Measurements from ENCODE around the gene ABCG2. TPM values are rescaled to one million over a fixed set of nuclear protein-coding genes. Genes with fewer than 3 reads are reported as not detected.

ABCG2 gene
- 37.0 TPM for total RNA-seq (ENCODE audit: unreplicated experiment)
- long read RNA-seq, full-length matches to known transcripts: 16 of 44 reads
- long read RNA-seq, partial matches to known transcripts: 2 of 44 reads
- long read RNA-seq, other reads (novel, unspliced or antisense): 26 of 44 reads

GRCh38 chr4:88158489-88159228 is at the start of gene ABCG2:
Gene ABCG2, minus strand, starts transcription at chr4:88158639. Its CDS starts 18,644 bp downstream, at chr4:88139995.
- peak; percentile 31 for DNase-seq (ENCODE audit: low spot score)
- Mint-ChIP-seq H3K4me1 (ENCODE audit: unreplicated experiment) (peaks cover 17% of the 10 kb centered on the region), H3K27me3 (ENCODE audit: unreplicated experiment) (peaks cover 4% of the 10 kb centered on the region), H3K27ac (ENCODE audit: unreplicated experiment) (peak within 1 kb of the TSS; percentile 6), H3K36me3 (ENCODE audit: low read depth, unreplicated experiment) (no peaks in the 10 kb centered on the region), H3K9me3 (ENCODE audit: unreplicated experiment) (no peaks in the 10 kb centered on the region), H3K4me3 (ENCODE audit: unreplicated experiment) (peak within 1 kb of the TSS; percentile 91)
- TF ChIP-seq, protein P1, sequence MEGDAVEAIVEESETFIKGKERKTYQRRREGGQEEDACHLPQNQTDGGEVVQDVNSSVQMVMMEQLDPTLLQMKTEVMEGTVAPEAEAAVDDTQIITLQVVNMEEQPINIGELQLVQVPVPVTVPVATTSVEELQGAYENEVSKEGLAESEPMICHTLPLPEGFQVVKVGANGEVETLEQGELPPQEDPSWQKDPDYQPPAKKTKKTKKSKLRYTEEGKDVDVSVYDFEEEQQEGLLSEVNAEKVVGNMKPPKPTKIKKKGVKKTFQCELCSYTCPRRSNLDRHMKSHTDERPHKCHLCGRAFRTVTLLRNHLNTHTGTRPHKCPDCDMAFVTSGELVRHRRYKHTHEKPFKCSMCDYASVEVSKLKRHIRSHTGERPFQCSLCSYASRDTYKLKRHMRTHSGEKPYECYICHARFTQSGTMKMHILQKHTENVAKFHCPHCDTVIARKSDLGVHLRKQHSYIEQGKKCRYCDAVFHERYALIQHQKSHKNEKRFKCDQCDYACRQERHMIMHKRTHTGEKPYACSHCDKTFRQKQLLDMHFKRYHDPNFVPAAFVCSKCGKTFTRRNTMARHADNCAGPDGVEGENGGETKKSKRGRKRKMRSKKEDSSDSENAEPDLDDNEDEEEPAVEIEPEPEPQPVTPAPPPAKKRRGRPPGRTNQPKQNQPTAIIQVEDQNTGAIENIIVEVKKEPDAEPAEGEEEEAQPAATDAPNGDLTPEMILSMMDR (IDR thresholded peaks at IDR 0.05; ENCODE audit: unreplicated experiment): no peak

DNA sequence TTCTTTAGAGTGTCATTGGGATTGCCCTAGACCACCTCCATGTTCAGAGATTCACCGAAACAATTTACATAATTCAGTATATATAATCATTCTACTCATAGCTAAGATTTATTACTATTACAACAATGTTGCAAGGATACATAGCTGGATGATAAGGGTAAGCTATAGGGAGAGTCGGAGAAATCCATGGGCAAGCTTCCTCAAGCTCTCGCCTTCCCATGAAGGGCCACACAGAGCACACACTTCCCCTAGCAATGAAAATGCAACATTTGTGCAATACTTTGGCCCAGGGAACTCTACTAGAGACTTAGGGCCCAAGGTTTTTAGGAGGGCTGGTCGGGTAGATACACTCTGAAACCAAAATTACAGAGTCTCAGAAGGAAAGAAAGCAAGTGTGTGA is 49.7 kb upstream of the ABCG2 start:
- TF ChIP-seq, protein P1 (IDR thresholded peaks at IDR 0.05; ENCODE audit: unreplicated experiment): no peak
- peaks cover 31% of the 10 kb centered on the region for H3K4me1 Mint-ChIP-seq (ENCODE audit: unreplicated experiment)
- no peaks in the 10 kb centered on the region for H3K36me3 Mint-ChIP-seq (ENCODE audit: low read depth, unreplicated experiment)
- no peak overlapping the region for H3K27ac Mint-ChIP-seq (ENCODE audit: unreplicated experiment)
- no peaks in the 10 kb centered on the region for H3K9me3 Mint-ChIP-seq (ENCODE audit: unreplicated experiment)
- no peak for DNase-seq (ENCODE audit: low spot score)
- no peaks in the 10 kb centered on the region for H3K27me3 Mint-ChIP-seq (ENCODE audit: unreplicated experiment)
- no peak overlapping the region for H3K4me3 Mint-ChIP-seq (ENCODE audit: unreplicated experiment)

- TF ChIP-seq, protein P1 (IDR thresholded peaks at IDR 0.05; ENCODE audit: unreplicated experiment): no peak
- Mint-ChIP-seq H3K9me3 (ENCODE audit: unreplicated experiment) (no peaks in the 10 kb centered on the region), H3K4me3 (ENCODE audit: unreplicated experiment) (no peak overlapping the region), H3K36me3 (ENCODE audit: low read depth, unreplicated experiment) (no peaks in the 10 kb centered on the region), H3K27me3 (ENCODE audit: unreplicated experiment) (no peaks in the 10 kb centered on the region), H3K4me1 (ENCODE audit: unreplicated experiment) (peaks cover 33% of the 10 kb centered on the region), H3K27ac (ENCODE audit: unreplicated experiment) (no peak overlapping the region)
- no peak for DNase-seq (ENCODE audit: low spot score)
Observed at GRCh38 chr4:88207171-88207570, 48.7 kb upstream of the ABCG2 start.

GRCh38 chr4:88204882-88205281 is 46.4 kb upstream of the ABCG2 start:
- no peaks in the 10 kb centered on the region for H3K9me3 Mint-ChIP-seq (ENCODE audit: unreplicated experiment)
- no peak overlapping the region for H3K4me3 Mint-ChIP-seq (ENCODE audit: unreplicated experiment)
- DNase-seq (ENCODE audit: low spot score): no peak
- H3K27ac Mint-ChIP-seq (ENCODE audit: unreplicated experiment): peak overlapping the region; percentile 93
- TF ChIP-seq, protein P1 (IDR thresholded peaks at IDR 0.05; ENCODE audit: unreplicated experiment): no peak
- peaks cover 28% of the 10 kb centered on the region for H3K4me1 Mint-ChIP-seq (ENCODE audit: unreplicated experiment)
- H3K36me3 Mint-ChIP-seq (ENCODE audit: low read depth, unreplicated experiment): no peaks in the 10 kb centered on the region
- H3K27me3 Mint-ChIP-seq (ENCODE audit: unreplicated experiment): no peaks in the 10 kb centered on the region

GRCh38 chr4:88202443-88202842 is 44.0 kb upstream of the ABCG2 start:
- no peaks in the 10 kb centered on the region for H3K36me3 Mint-ChIP-seq (ENCODE audit: low read depth, unreplicated experiment)
- peaks cover 1% of the 10 kb centered on the region for H3K27me3 Mint-ChIP-seq (ENCODE audit: unreplicated experiment)
- TF ChIP-seq, protein P1 (IDR thresholded peaks at IDR 0.05; ENCODE audit: unreplicated experiment): no peak
- DNase-seq (ENCODE audit: low spot score): no peak
- peaks cover 28% of the 10 kb centered on the region for H3K4me1 Mint-ChIP-seq (ENCODE audit: unreplicated experiment)
- H3K4me3 Mint-ChIP-seq (ENCODE audit: unreplicated experiment): no peak overlapping the region
- no peak overlapping the region for H3K27ac Mint-ChIP-seq (ENCODE audit: unreplicated experiment)
- no peaks in the 10 kb centered on the region for H3K9me3 Mint-ChIP-seq (ENCODE audit: unreplicated experiment)

All from endothelial cell (in vitro differentiated cells).